HepG2 (cell line): ENCODE data around the gene STMN3. TPM values are rescaled to one million over a fixed set of nuclear protein-coding genes. Genes with fewer than 3 reads are reported as not detected.
A peak's percentile ranks its signal among the peaks of the same experiment; 100 is the strongest.

ENCODE experiments used
- CHCHD3 ChIP-seq: sonication (generic); formaldehyde crosslinking; IDR thresholded peaks from 2 replicates; pipeline ENCODE4 v1.8.0; 2022; ENCODE audit warnings: mild to moderate bottlenecking, missing genetic modification reagents, moderate library complexity
- EHMT2 ChIP-seq: fragments of 200-600 bp; sonication (generic); IDR thresholded peaks from 2 replicates; pipeline ENCODE4 v1.7.0; 2017; ENCODE audit warnings: antibody characterized with exemption, low read depth, low read length, borderline replicate concordance
- FOXA1 ChIP-seq, 2 experiments: fragments of 450-650 bp in 1 of 2; sonication (generic) in 1 of 2; formaldehyde crosslinking in 1 of 2; IDR thresholded peaks; 2 replicates each; pipeline versions ENCODE4 v1.4.0 to v1.6.1; 2016 to 2020; ENCODE audit warnings: missing genetic modification reagents in 1 of 2
- GRHL1 ChIP-seq: sonication (generic); formaldehyde crosslinking; conservative IDR thresholded peaks from 2 replicates; pipeline ENCODE4 v1.8.0; 2022; ENCODE audit warnings: missing genetic modification reagents
- GZF1 ChIP-seq: sonication (generic); formaldehyde crosslinking; IDR thresholded peaks from 2 replicates; pipeline ENCODE4 v1.5.1; 2020; ENCODE audit warnings: mild to moderate bottlenecking, missing genetic modification reagents
- IRF1 ChIP-seq: sonication (generic); formaldehyde crosslinking; IDR thresholded peaks from 2 replicates; pipeline ENCODE4 v1.4.0; 2020; ENCODE audit warnings: low read depth, mild to moderate bottlenecking, missing genetic modification reagents
- ONECUT2 ChIP-seq: sonication (generic); formaldehyde crosslinking; IDR thresholded peaks from 2 replicates; pipeline ENCODE4 v1.4.0; 2020; ENCODE audit warnings: missing genetic modification reagents
- PHB2 ChIP-seq: fragments of 450-650 bp; IDR thresholded peaks from 2 replicates; pipeline ENCODE4 v1.6.1; 2018; ENCODE audit not compliant: partially characterized antibody
- PHF20 ChIP-seq: sonication (generic); formaldehyde crosslinking; IDR thresholded peaks from 2 replicates; pipeline ENCODE4 v1.5.0; 2020; ENCODE audit warnings: mild to moderate bottlenecking, missing genetic modification reagents
- PHF21A ChIP-seq: sonication (generic); formaldehyde crosslinking; IDR thresholded peaks from 2 replicates; pipeline ENCODE4 v1.5.0; 2020; ENCODE audit warnings: mild to moderate bottlenecking, missing genetic modification reagents
- PITX1 ChIP-seq: sonication (generic); formaldehyde crosslinking; IDR thresholded peaks from 2 replicates; pipeline ENCODE4 v1.5.1; 2020; ENCODE audit warnings: mild to moderate bottlenecking, missing genetic modification reagents
- POGZ ChIP-seq: sonication (generic); formaldehyde crosslinking; IDR thresholded peaks from 2 replicates; pipeline ENCODE4 v1.4.0; 2020; ENCODE audit warnings: mild to moderate bottlenecking, missing genetic modification reagents
- PPARG ChIP-seq: conservative IDR thresholded peaks from 2 replicates; pipeline ENCODE4 v1.6.1; 2016; ENCODE audit warnings: missing biosample characterization, missing genetic modification reagents
- PRMT3 ChIP-seq: sonication (generic); formaldehyde crosslinking; IDR thresholded peaks from 2 replicates; pipeline ENCODE4 v1.8.1; 2022; ENCODE audit warnings: low read depth, mild to moderate bottlenecking, moderate library complexity, missing genetic modification reagents, borderline replicate concordance
- PTBP1 ChIP-seq: fragments of 200-400 bp; formaldehyde crosslinking; IDR thresholded peaks from 2 replicates; pipeline ENCODE4 v1.6.1; 2018; ENCODE audit warnings: low read length, low read depth; ENCODE audit not compliant: poor library complexity, severe bottlenecking
- RFXANK ChIP-seq: IDR thresholded peaks from 2 replicates; pipeline ENCODE4 v1.6.1; 2016
- RNF2 ChIP-seq: fragments of 450-650 bp; conservative IDR thresholded peaks from 2 replicates; pipeline ENCODE4 v1.6.1; 2016; ENCODE audit warnings: low read depth
- SOX5 ChIP-seq: IDR thresholded peaks from 2 replicates; pipeline ENCODE4 v1.6.1; 2016; ENCODE audit warnings: borderline replicate concordance
- SP140L ChIP-seq: sonication (generic); formaldehyde crosslinking; IDR thresholded peaks from 2 replicates; pipeline ENCODE4 v1.4.0; 2020; ENCODE audit warnings: missing genetic modification reagents, borderline replicate concordance
- TCF12 ChIP-seq, 2 experiments: fragments of 450-650 bp in 1 of 2; sonication (generic) in 1 of 2; formaldehyde crosslinking in 1 of 2; IDR thresholded peaks; 2 replicates each; pipeline versions ENCODE4 v1.6.1 to v1.8.0; 2017 to 2022; ENCODE audit warnings: antibody characterized with exemption in 1 of 2, mild to moderate bottlenecking in 1 of 2, missing genetic modification reagents in 1 of 2, moderate library complexity in 1 of 2
- WIZ ChIP-seq: sonication (generic); formaldehyde crosslinking; IDR thresholded peaks from 2 replicates; pipeline ENCODE4 v1.5.1; 2020; ENCODE audit warnings: mild to moderate bottlenecking, missing genetic modification reagents
- ZFP82 ChIP-seq: sonication (generic); formaldehyde crosslinking; IDR thresholded peaks from 2 replicates; pipeline ENCODE4 v1.5.1; 2020; ENCODE audit warnings: mild to moderate bottlenecking, missing genetic modification reagents, borderline replicate concordance
- ZMYM2 ChIP-seq: sonication (generic); formaldehyde crosslinking; IDR thresholded peaks from 2 replicates; pipeline ENCODE4 v1.8.0; 2022; ENCODE audit warnings: mild to moderate bottlenecking, missing genetic modification reagents
- ZMYM3 ChIP-seq: sonication (generic); formaldehyde crosslinking; IDR thresholded peaks from 2 replicates; pipeline ENCODE4 v1.5.1; 2020; ENCODE audit warnings: mild to moderate bottlenecking, missing genetic modification reagents
- ZNF10 ChIP-seq: sonication (generic); formaldehyde crosslinking; IDR thresholded peaks from 2 replicates; pipeline ENCODE4 v1.4.0; 2020; ENCODE audit warnings: mild to moderate bottlenecking, low read depth, missing genetic modification reagents, borderline replicate concordance
- ZNF510 ChIP-seq: sonication (generic); formaldehyde crosslinking; IDR thresholded peaks from 2 replicates; pipeline ENCODE4 v1.4.0; 2020; ENCODE audit warnings: low read depth, mild to moderate bottlenecking, missing genetic modification reagents
- ZSCAN22 ChIP-seq: sonication (generic); formaldehyde crosslinking; IDR thresholded peaks from 2 replicates; pipeline ENCODE4 v1.4.0; 2020; ENCODE audit warnings: mild to moderate bottlenecking, missing genetic modification reagents
- polyA plus RNA-seq, 8 experiments: library from polyadenylated mRNA; depleted of rRNA in 3 of 8; stranded (reverse) in 7 of 8; unstranded in 1 of 8; fragments of >200 nt; fragmentation: Illumina TruSeq in 4 of 8; extraction: Trizol in 4 of 8; gene quantifications; 2 replicates each; pipeline versions ENCODE4 v1.2.1 to v1.2.3, GENCODE V29; 2011 to 2016; ENCODE audit warnings: low read depth in 4 of 8, missing spikeins in 1 of 8, mixed read lengths in 1 of 8; ENCODE audit not compliant: insufficient read depth in 1 of 8
- total RNA-seq, 5 experiments: library from RNA; depleted of rRNA; stranded (reverse); fragments of >200 nt; fragmentation: Illumina TruSeq; extraction: Trizol; gene quantifications; 2 replicates each; pipeline ENCODE4 v1.2.3, GENCODE V29; 2016; ENCODE audit warnings: low read depth in 1 of 5

STMN3 gene
- total and polyA plus RNA-seq, 2 of the 13 experiments (the other 11 are each of a cell fraction or from before 2014, with no cell fraction given): 21.0 to 48.3 TPM

GRCh38 chr20:63657937-63658748, 4.9 kb upstream of the STMN3 start, which contains the start of gene RTEL1 (continued):
- no peak for TF ChIP-seq IRF1
- TF ChIP-seq PHF20 (CRISPR knock-in tag): peak; percentile 98
- peak; percentile 69; the same call in 1 of the 2 replicates for TF ChIP-seq SP140L
- TF ChIP-seq POGZ (CRISPR knock-in tag): peak; percentile 91
- 0 out of 2 replicates have a peak, but pooled peaks have one; percentile 20 for TF ChIP-seq PPARG (CRISPR knock-in tag)
- peak; percentile 78 for TF ChIP-seq CHCHD3 (CRISPR knock-in tag)
- TF ChIP-seq ZMYM2 (CRISPR knock-in tag): 0 out of 2 replicates have a peak, but pooled peaks have one; percentile 72
- TF ChIP-seq ONECUT2 (CRISPR knock-in tag): peak; percentile 62; the same call in 1 of the 2 replicates
- TF ChIP-seq GZF1 (CRISPR knock-in tag): no peak; the same call in 1 of the 2 replicates
- peak; percentile 98 for TF ChIP-seq ZFP82 (CRISPR knock-in tag)
- TF ChIP-seq PITX1: no peak; the same call in 1 of the 2 replicates
- TF ChIP-seq ZMYM3 (CRISPR knock-in tag): no peak
- no peak; the same call in none of the 2 replicates for TF ChIP-seq WIZ (CRISPR knock-in tag)
- TF ChIP-seq TCF12 (IDR thresholded peaks at IDR 0.05): no peak
- TF ChIP-seq TCF12 (CRISPR knock-in tag; IDR thresholded peaks at IDR 0.05): peak; percentile 63; the same call in 1 of the 2 replicates
- no peak for TF ChIP-seq PTBP1
- TF ChIP-seq FOXA1 (IDR thresholded peaks at IDR 0.05): no peak
- TF ChIP-seq FOXA1 (CRISPR knock-in tag; IDR thresholded peaks at IDR 0.05): peak; percentile 66
- TF ChIP-seq SOX5 (CRISPR knock-in tag): peak; percentile 22; the same call in 1 of the 2 replicates
- peak; percentile 86 for TF ChIP-seq ZNF510 (CRISPR knock-in tag)
- TF ChIP-seq RFXANK (CRISPR knock-in tag): no peak
- TF ChIP-seq PRMT3 (CRISPR knock-in tag): no peak
- no peak for TF ChIP-seq PHB2
- peak; percentile 83 for TF ChIP-seq PHF21A (CRISPR knock-in tag)
- TF ChIP-seq GRHL1 (CRISPR knock-in tag): no peak
- no peak for TF ChIP-seq EHMT2
- no peak for TF ChIP-seq ZNF10 (CRISPR knock-in tag)
- TF ChIP-seq ZSCAN22: no peak
- peak; percentile 84 for TF ChIP-seq RNF2
